ENCODE data around the gene CPLANE1.
"Not testable (repeated sequence)": the region's sequence is repeated elsewhere in the genome, so short reads cannot be mapped to it uniquely, and the experiment has no call there.

Gene CPLANE1

GRCh38 chr5:37248970-37249814, at the start of gene CPLANE1:
TSS of gene CPLANE1 (minus strand) at chr5:37249376. CDS start at chr5:37247698, 1,678 bp downstream.
- peak within 1 kb of the TSS; percentile 80 for H3K4me3 ChIP-seq (ENCODE audit: low read length)
- no peak for TF ChIP-seq CTCF (conservative IDR thresholded peaks at IDR 0.05; ENCODE audit: low read depth, low read length)
- peak; percentile 39 for DNase-seq (ENCODE audit: low read depth)

GRCh38 chr5:37296313-37296712, 47.1 kb upstream of the CPLANE1 start:
- DNase-seq (ENCODE audit: low read depth); H3K4me3 ChIP-seq (ENCODE audit: low read length): not testable (repeated sequence)

- no peak for DNase-seq (ENCODE audit: low read depth)
- no peak overlapping the region for H3K4me3 ChIP-seq (ENCODE audit: low read length)
- no peak for TF ChIP-seq CTCF (conservative IDR thresholded peaks at IDR 0.05; ENCODE audit: low read depth, low read length)
Measured at GRCh38 chr5:37283214-37283820, 34.1 kb upstream of the CPLANE1 start.

GRCh38 chr5:37275511-37275910, 26.3 kb upstream of the CPLANE1 start:
- DNase-seq (ENCODE audit: low read depth) = no peak
- H3K4me3 ChIP-seq (ENCODE audit: low read length) = no peak overlapping the region
- no peak for TF ChIP-seq CTCF (conservative IDR thresholded peaks at IDR 0.05; ENCODE audit: low read depth, low read length)

GRCh38 chr5:37272511-37272910, 23.3 kb upstream of the CPLANE1 start:
- H3K4me3 ChIP-seq (ENCODE audit: low read length) = no peak overlapping the region
- peak; percentile 89 for DNase-seq (ENCODE audit: low read depth)
- no peak for TF ChIP-seq CTCF (conservative IDR thresholded peaks at IDR 0.05; ENCODE audit: low read depth, low read length)

- DNase-seq (ENCODE audit: low read depth); H3K4me3 ChIP-seq (ENCODE audit: low read length): not testable (repeated sequence)
Measured at GRCh38 chr5:37268100-37268499, 18.9 kb upstream of the CPLANE1 start.

- DNase-seq (ENCODE audit: low read depth) = no peak
- no peak overlapping the region for H3K4me3 ChIP-seq (ENCODE audit: low read length)
- TF ChIP-seq CTCF (conservative IDR thresholded peaks at IDR 0.05; ENCODE audit: low read depth, low read length) = no peak
Measured at GRCh38 chr5:37255774-37256358, 6.7 kb upstream of the CPLANE1 start.

GRCh38 chr5:37254581-37254980, 5.4 kb upstream of the CPLANE1 start:
- no peak overlapping the region for H3K4me3 ChIP-seq (ENCODE audit: low read length)
- TF ChIP-seq CTCF (conservative IDR thresholded peaks at IDR 0.05; ENCODE audit: low read depth, low read length) = no peak
- no peak for DNase-seq (ENCODE audit: low read depth)

Measured in retinal pigment epithelial cell (primary cell).